Gastrocnemius medialis (tissue), 4 donors: Measurements from ENCODE around the gene ATP1A3. TPM values are rescaled to one million over a fixed set of nuclear protein-coding genes. Genes with fewer than 3 reads are reported as not detected.

Experiments
- ATAC-seq, 2 donors: fragments of 150-250 bp; one replicate each; pipeline ENCODE4 v1.9.1; 2016
- DNase-seq, 2 donors: peaks; one replicate each; pipeline ENCODE4 v3.0.0-alpha.2; 2019
- H3K27ac ChIP-seq, 4 donors: fragments of 200-600 bp; sonication (generic); 1 replicate in 1 of 4; 2 replicates in 3 of 4; pipeline ENCODE4 v1.5.1; 2016 to 2018; ENCODE audit warnings: mild to moderate bottlenecking in 2 of 4, moderate library complexity in 1 of 4
- H3K27me3 ChIP-seq, 3 donors: fragments of 200-600 bp; sonication (generic) in 2 of 3; 1 replicate in 1 of 3; 2 replicates in 2 of 3; pipeline versions ENCODE4 v1.5.1 to v1.6.0; 2016 to 2019; ENCODE audit warnings: mild to moderate bottlenecking in 1 of 3, moderate library complexity in 1 of 3
- H3K36me3 ChIP-seq, 2 donors: fragments of 200-600 bp; sonication (generic) in 1 of 2; one replicate each; pipeline ENCODE4 v1.5.1; 2017 to 2018
- H3K4me1 ChIP-seq, 2 donors: fragments of 200-600 bp; sonication (generic) in 1 of 2; one replicate each; pipeline ENCODE4 v1.5.1; 2016 to 2017; ENCODE audit warnings: mild to moderate bottlenecking in 2 of 2
- H3K4me3 ChIP-seq, 4 donors: fragments of 200-600 bp; sonication (generic) in 3 of 4; 1 replicate in 1 of 4; 2 replicates in 3 of 4; pipeline ENCODE4 v1.5.1; 2016 to 2019; ENCODE audit warnings: mild to moderate bottlenecking in 2 of 4
- H3K9me3 ChIP-seq, 3 donors: fragments of 200-600 bp; sonication (generic) in 2 of 3; 1 replicate in 1 of 3; 2 replicates in 2 of 3; pipeline ENCODE4 v1.5.1; 2016 to 2019
- POLR2A ChIP-seq, 2 donors: fragments of 450-650 bp; IDR thresholded peaks; one replicate each; pipeline ENCODE4 v1.6.1; 2017; ENCODE audit warnings: antibody characterized with exemption in 2 of 2, mild to moderate bottlenecking in 2 of 2, moderate library complexity in 2 of 2
- in situ Hi-C, 4 donors: fragments of 200-750 bp; cut with MboI; loops; one replicate each; pipeline versions ENCODE4 v1.15.0 to v1.8.0; 2017; ENCODE audit warnings: low sequenced_read_pairs in 4 of 4
- intact Hi-C: fragments of 100-400 bp; cut with DNase I; formaldehyde crosslinking; loops from one replicate; pipeline ENCODE4 v1.15.1; 2023; ENCODE audit warnings: low total_unique reads
- total RNA-seq, 4 donors: library from RNA; depleted of rRNA; stranded (reverse); fragments of >200 nt; gene quantifications; one replicate each; pipeline versions ENCODE4 v1.1.0 to v1.2.3, GENCODE V29; 2016
- TF ChIP-seq, protein P1 (sequence below), 5 experiments: fragments of 450-650 bp in 3 of 5; fragments of 200-600 bp in 2 of 5; sonication (generic) in 2 of 5; IDR thresholded peaks in 4 of 5; conservative IDR thresholded peaks in 1 of 5; 1 replicate in 4 of 5; 2 replicates in 1 of 5; pipeline ENCODE4 v1.5.1; 2016 to 2019; ENCODE audit warnings: antibody characterized with exemption in 5 of 5, mild to moderate bottlenecking in 3 of 5, moderate library complexity in 3 of 5

The ATP1A3 gene
- total RNA-seq, 4 donors from 2014 or later, result not detected

DNA sequence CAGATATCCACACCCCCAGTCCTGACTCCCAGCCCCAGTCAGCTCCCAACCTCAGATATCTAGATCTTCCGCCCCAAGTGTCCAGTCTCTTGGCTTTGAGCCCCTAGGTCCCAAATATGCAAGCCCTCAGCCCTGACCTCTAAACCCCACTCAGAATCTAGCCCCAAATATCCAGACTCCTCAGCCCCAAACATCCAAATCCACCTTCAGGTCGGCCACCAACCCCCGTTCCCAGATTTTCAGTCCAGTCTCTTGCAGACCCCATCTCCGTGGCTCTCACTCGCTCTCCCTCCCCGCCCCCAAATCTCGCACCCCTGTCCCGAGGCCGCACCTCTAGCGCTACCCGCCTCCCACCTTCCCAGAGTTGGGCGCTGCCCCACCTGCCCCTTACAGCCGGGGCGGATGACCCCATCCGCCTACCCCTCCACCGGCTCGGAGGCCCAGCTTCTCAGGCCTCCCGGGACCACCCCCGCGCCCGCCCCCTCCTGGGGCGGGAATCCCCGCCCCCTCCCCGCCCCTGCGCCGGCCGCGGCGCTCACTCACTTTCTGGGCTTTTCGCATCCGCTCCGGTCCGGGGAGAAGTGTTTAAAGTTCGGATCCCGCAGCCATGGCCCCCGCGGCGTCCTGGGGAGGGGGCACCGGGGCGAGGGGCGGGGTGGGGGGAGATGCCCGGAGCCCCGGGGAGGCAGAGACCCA, 66.4 kb downstream of the ATP1A3 start:
- Histone ChIP-seq H3K9me3 (no peaks in the 10 kb centered on the region), H3K36me3 (no peaks in the 10 kb centered on the region), H3K27me3 (peaks cover 88 to 95% (median 92%) of the 10 kb centered on the region in 3 donors), H3K4me3 (peak overlapping the region in 3 of 4 donors; percentile 26 to 39 (median 34)), H3K27ac (no peak overlapping the region), H3K4me1 (peaks cover 0 to 9% of the 10 kb centered on the region in 2 donors)
- no peak for DNase-seq
- in situ Hi-C loops, result no loop called here
- TF ChIP-seq, protein P1, sequence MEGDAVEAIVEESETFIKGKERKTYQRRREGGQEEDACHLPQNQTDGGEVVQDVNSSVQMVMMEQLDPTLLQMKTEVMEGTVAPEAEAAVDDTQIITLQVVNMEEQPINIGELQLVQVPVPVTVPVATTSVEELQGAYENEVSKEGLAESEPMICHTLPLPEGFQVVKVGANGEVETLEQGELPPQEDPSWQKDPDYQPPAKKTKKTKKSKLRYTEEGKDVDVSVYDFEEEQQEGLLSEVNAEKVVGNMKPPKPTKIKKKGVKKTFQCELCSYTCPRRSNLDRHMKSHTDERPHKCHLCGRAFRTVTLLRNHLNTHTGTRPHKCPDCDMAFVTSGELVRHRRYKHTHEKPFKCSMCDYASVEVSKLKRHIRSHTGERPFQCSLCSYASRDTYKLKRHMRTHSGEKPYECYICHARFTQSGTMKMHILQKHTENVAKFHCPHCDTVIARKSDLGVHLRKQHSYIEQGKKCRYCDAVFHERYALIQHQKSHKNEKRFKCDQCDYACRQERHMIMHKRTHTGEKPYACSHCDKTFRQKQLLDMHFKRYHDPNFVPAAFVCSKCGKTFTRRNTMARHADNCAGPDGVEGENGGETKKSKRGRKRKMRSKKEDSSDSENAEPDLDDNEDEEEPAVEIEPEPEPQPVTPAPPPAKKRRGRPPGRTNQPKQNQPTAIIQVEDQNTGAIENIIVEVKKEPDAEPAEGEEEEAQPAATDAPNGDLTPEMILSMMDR (IDR thresholded peaks at IDR 0.05 in 4 of 5, conservative IDR thresholded peaks at IDR 0.05 in 1 of 5), result no peak
- TF ChIP-seq POLR2A (IDR thresholded peaks at IDR 0.05), result no peak
- ATAC-seq, result no peak
- intact Hi-C loops, result no loop called here

DNA sequence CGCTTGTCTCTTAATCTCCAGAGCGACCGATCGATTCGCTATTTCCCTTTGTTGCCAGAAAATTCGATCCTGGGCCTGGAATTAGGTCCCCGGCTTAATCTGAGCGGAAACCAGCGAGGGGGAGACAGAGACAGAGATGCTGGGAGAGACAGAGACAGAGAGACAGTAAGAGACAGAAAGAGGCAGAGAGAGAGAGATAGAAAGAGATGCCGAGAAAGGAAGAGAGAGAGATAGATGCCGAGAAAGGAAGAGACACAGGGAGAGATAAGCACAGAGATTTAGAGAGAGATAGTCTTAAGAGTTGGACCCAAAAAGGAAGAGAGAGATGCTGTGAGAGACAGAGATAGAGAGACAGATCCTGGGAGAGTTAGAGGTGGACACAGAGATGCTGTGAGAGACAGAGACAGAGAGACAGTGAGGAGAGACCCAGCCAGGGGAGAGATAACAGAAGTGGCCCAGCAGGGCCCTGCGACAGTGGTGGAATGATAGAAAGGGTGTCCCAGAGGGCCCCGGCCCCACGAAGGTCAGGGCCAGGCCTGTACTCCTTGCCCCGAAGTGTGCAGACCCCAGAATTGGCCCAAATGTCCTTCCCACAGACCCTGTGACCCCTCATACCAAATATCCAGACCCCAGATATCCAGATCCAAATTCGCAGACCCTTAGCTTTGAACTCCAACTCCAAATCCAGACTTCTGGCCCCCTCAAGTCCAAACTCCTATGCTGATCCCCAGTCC, 67.1 kb downstream of the ATP1A3 start:
- no peaks in the 10 kb centered on the region for H3K36me3 ChIP-seq
- H3K4me3 ChIP-seq, result no peak overlapping the region
- H3K9me3 ChIP-seq, result no peaks in the 10 kb centered on the region
- H3K27ac ChIP-seq, result no peak overlapping the region
- ATAC-seq (no peak), DNase-seq (no peak)
- intact Hi-C loops, result no loop called here
- peaks cover 0 to 9% of the 10 kb centered on the region in 2 donors for H3K4me1 ChIP-seq
- in situ Hi-C loops, result no loop called here
- peaks cover 88 to 95% (median 92%) of the 10 kb centered on the region in 3 donors for H3K27me3 ChIP-seq
- TF ChIP-seq, protein P1 (IDR thresholded peaks at IDR 0.05 in 4 of 5, conservative IDR thresholded peaks at IDR 0.05 in 1 of 5), result no peak
- no peak for TF ChIP-seq POLR2A (IDR thresholded peaks at IDR 0.05)

DNA sequence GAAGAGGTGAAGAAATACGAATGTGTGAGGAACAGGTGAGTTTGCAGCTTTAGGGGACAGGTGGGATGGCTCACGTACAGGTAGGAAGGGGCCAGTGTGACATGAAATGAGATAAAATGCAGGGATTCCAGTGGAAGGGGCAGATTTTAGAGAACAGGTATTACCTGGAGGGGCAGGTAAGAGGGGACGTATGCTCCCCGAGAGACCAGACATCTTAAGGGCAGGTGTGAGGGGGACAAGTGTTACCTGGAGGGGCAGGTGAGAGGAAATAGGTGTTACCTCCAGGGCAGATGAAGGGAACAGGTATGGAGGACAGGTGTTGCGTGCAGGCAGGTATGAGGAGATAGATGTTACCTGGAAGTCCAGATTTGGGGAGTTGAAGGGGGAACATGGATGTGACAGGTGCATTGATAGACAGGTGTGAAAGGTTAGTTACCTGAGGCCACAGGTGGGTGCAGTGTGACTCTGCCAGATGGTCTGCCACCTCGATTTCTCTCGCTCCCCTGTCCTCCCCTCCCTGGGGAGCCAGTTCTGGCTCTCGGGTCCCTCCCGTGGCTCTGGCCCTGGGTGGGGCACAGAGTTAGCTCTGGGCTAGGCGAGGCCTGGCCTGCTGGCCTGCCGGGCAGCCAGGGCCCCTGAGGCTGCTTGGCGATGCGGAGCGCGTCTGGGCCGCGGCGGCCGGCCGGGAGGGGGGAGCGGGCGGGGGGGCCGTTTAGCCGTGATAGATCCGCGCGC, 67.8 kb downstream of the ATP1A3 start:
- H3K9me3 ChIP-seq, result no peaks in the 10 kb centered on the region
- no peak for TF ChIP-seq POLR2A (IDR thresholded peaks at IDR 0.05)
- TF ChIP-seq, protein P1 (IDR thresholded peaks at IDR 0.05 in 4 of 5, conservative IDR thresholded peaks at IDR 0.05 in 1 of 5), result no peak
- H3K4me1 ChIP-seq, result peaks cover 0 to 9% of the 10 kb centered on the region in 2 donors
- H3K27me3 ChIP-seq, result peaks cover 86 to 95% (median 92%) of the 10 kb centered on the region in 3 donors
- no peak overlapping the region for H3K27ac ChIP-seq
- in situ Hi-C loops, result no loop called here
- no peaks in the 10 kb centered on the region for H3K36me3 ChIP-seq
- intact Hi-C loops, result no loop called here
- no peak overlapping the region for H3K4me3 ChIP-seq
- DNase-seq (no peak), ATAC-seq (no peak)

DNA sequence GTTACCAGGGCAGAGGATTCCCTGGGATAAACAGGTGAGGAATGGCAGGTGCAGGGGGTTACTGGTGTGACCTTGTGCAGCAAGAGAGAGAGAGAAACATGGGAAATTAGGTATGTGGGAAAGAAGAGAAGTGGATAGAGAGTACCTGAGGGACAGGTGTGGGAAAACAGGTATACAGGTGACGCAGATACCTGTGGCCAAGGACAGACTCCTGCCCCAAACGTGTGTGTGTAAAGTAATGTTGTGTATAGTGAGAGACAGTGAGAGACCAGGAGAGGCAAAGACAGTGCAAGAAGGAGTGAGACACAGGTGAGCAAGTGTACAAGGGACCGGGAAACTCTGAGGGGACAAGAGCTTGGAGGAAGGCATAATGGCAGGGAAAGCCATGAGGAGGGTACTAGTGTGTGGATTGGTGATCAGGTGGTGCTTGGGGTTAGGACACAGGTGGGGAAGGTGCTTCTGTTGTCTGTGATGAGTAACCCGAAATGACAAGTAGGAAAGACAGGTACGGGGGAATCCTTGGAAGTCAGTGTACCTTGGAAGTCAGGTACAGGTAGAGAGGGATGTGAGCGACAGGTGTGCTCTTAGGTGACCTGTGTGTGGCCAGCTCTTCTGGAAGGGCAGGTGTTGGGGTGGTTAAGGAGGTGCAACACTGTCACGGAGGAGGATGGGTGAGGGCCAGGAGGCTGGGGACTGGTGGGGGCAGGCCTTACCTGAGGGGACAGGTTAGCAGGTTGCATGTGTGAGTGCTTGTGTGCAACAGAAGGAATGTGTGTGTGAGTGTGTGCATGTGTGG, 68.6 kb downstream of the ATP1A3 start:
- H3K4me3 ChIP-seq, result no peak overlapping the region
- intact Hi-C loops (no loop called here), in situ Hi-C loops (no loop called here)
- peaks cover 0 to 9% of the 10 kb centered on the region in 2 donors for H3K4me1 ChIP-seq
- ATAC-seq (no peak), DNase-seq (no peak)
- no peaks in the 10 kb centered on the region for H3K36me3 ChIP-seq
- H3K27me3 ChIP-seq, result peaks cover 87 to 95% (median 92%) of the 10 kb centered on the region in 3 donors
- no peak overlapping the region for H3K27ac ChIP-seq
- TF ChIP-seq, protein P1 (IDR thresholded peaks at IDR 0.05 in 4 of 5, conservative IDR thresholded peaks at IDR 0.05 in 1 of 5), result no peak
- TF ChIP-seq POLR2A (IDR thresholded peaks at IDR 0.05), result no peak
- H3K9me3 ChIP-seq, result no peaks in the 10 kb centered on the region
